Activated CD4-positive, alpha-beta T cell treated with anti-CD3 and anti-CD28 coated beads, Interleukin-2, amount 50 U/mL, for 48 hours (primary cell): ENCODE results near the gene ZC3H6.
"Not testable (repeated sequence)": the region's sequence is repeated elsewhere in the genome, so short reads cannot be mapped to it uniquely, and the experiment has no call there.

Experiments used
- DNase-seq, 2 experiments: peaks; one replicate each; pipeline ENCODE4 v3.0.0-alpha.2; 2020

ZC3H6 gene

GRCh38 chr2:112340475-112341267, 65.3 kb downstream of the ZC3H6 start:
- DNase-seq = no peak

- no peak for DNase-seq
These were observed 66.7 kb downstream of the ZC3H6 start for GRCh38 chr2:112342067-112342550.

GRCh38 chr2:112343827-112344585, 68.6 kb downstream of the ZC3H6 start:
- no peak for DNase-seq

GRCh38 chr2:112345030-112346027, 69.9 kb downstream of the ZC3H6 start:
- no peak for DNase-seq

- DNase-seq = not testable (repeated sequence)
These were observed 76.9 kb downstream of the ZC3H6 start for GRCh38 chr2:112352292-112352691.

- not testable (repeated sequence) for DNase-seq
These were observed 77.6 kb downstream of the ZC3H6 start for GRCh38 chr2:112352809-112353603.

- DNase-seq = not testable (repeated sequence)
These were observed 78.9 kb downstream of the ZC3H6 start for GRCh38 chr2:112354335-112354734.

- DNase-seq = not testable (repeated sequence)
These were observed 84.7 kb downstream of the ZC3H6 start for GRCh38 chr2:112360055-112360454.
